HCT116 (cell line): Measurements from ENCODE around the gene GABARAP. TPM values are rescaled to one million over a fixed set of nuclear protein-coding genes. Genes with fewer than 3 reads are reported as not detected.

Experiments
- ATAC-seq: fragments of 200-7000 bp; cut with Tn5 transposase; 2 replicates; pipeline ENCODE4 v1.9.1; 2020; ENCODE audit warnings: mild to moderate bottlenecking, moderate library complexity
- BruUV-seq: library from RNA; stranded (reverse); fragments of 400-500 nt; replicated peaks from 2 replicates; lab custom pipeline; 2021; lab: Mats Ljungman, UMichigan
- CTCF ChIA-PET: fragments of 300-600 bp; sonication (Branson Sonifier 250); formaldehyde crosslinking; loops from one replicate; lab custom pipeline; 2021; ENCODE audit warnings: antibody characterized with exemption; lab: Charles Lee
- POLR2A ChIA-PET: fragments of 300-600, 350-600 bp; sonication (Branson Sonifier 250); formaldehyde crosslinking; loops from one replicate; lab custom pipeline; 2021; ENCODE audit warnings: antibody characterized with exemption; lab: Charles Lee
- RAD21 ChIA-PET, 2 experiments: fragments of 300-600 bp; sonication (Branson Sonifier 250); formaldehyde crosslinking; loops; one replicate each; lab custom pipeline; 2023; ENCODE audit warnings: low total read pairs in 2 of 2; ENCODE audit not compliant: uncharacterized antibody in 2 of 2, unreplicated experiment in 2 of 2, low non-redundant PET in 1 of 2; lab: Charles Lee
- DNase-seq: peaks from one replicate; pipeline ENCODE4 v3.0.0-alpha.2; 2010; ENCODE audit warnings: low read depth, low spot score
- H2AFZ ChIP-seq: fragments of 200-600 bp; shearing (Covaris generic), sonication (generic); 2 replicates; pipeline ENCODE4 v1.6.1; 2017; ENCODE audit warnings: low read depth, mixed run types, mixed read lengths, antibody characterized with exemption, low read length; ENCODE audit not compliant: poor library complexity, severe bottlenecking
- H3K27ac ChIP-seq: 2 replicates; pipeline ENCODE4 v1.5.1; 2012; ENCODE audit warnings: low read depth, low read length
- H3K27me3 ChIP-seq: fragments of 200-600 bp; sonication (generic); 2 replicates; pipeline ENCODE4 v1.6.1; 2016; ENCODE audit warnings: mixed run types, low read length, mixed read lengths; ENCODE audit not compliant: insufficient read depth
- H3K36me3 ChIP-seq, 2 experiments: fragments of 200-500 bp in 1 of 2; fragments of 200-600 bp in 1 of 2; sonication (Bioruptor generic) in 1 of 2; sonication (generic) in 1 of 2; 2 replicates each; pipeline versions ENCODE4 v1.5.1 to v1.6.1; 2014 to 2016; ENCODE audit warnings: low read length in 2 of 2, inconsistent platforms in 1 of 2, mixed read lengths in 1 of 2, mixed run types in 1 of 2; ENCODE audit not compliant: insufficient read depth in 2 of 2, control insufficient read depth in 1 of 2
- H3K4me1 ChIP-seq, 2 experiments: fragments of 200-600 bp in 1 of 2; sonication (generic) in 1 of 2; 2 replicates each; pipeline versions ENCODE4 v1.5.1 to v1.6.1; 2012 to 2017; ENCODE audit warnings: low read length in 2 of 2, inconsistent platforms in 1 of 2, mild to moderate bottlenecking in 1 of 2, mixed read lengths in 1 of 2, mixed run types in 1 of 2, moderate library complexity in 1 of 2; ENCODE audit not compliant: insufficient read depth in 2 of 2, control insufficient read depth in 1 of 2
- H3K4me2 ChIP-seq: fragments of 200-600 bp; sonication (generic); 2 replicates; pipeline ENCODE4 v1.6.1; 2017; ENCODE audit warnings: mixed run types, low read length, mixed read lengths
- H3K4me3 ChIP-seq, 2 experiments: fragments of 200-600 bp in 1 of 2; sonication (generic) in 1 of 2; replicated peaks in 1 of 2; 2 replicates each; pipeline ENCODE4 v1.5.1; 2011 to 2016; ENCODE audit warnings: low read length in 2 of 2, control low read depth in 1 of 2, low read depth in 1 of 2, mild to moderate bottlenecking in 1 of 2, mixed read lengths in 1 of 2, mixed run types in 1 of 2
- H3K79me2 ChIP-seq: fragments of 200-600 bp; sonication (generic); 2 replicates; pipeline ENCODE4 v1.6.1; 2017; ENCODE audit warnings: mild to moderate bottlenecking, mixed run types, low read length, moderate library complexity, mixed read lengths; ENCODE audit not compliant: insufficient read depth
- H3K9ac ChIP-seq: fragments of 200-600 bp; sonication (generic); 2 replicates; pipeline ENCODE4 v1.6.1; 2016; ENCODE audit warnings: low read length, mixed read lengths
- H3K9me2 ChIP-seq: fragments of 200-600 bp; sonication (generic), shearing (Covaris generic); 2 replicates; pipeline ENCODE4 v1.6.1; 2017; ENCODE audit warnings: mixed run types, mild to moderate bottlenecking, moderate library complexity; ENCODE audit not compliant: insufficient read depth
- H3K9me3 ChIP-seq, 2 experiments: fragments of 200-500 bp in 1 of 2; fragments of 200-600 bp in 1 of 2; sonication (Bioruptor generic) in 1 of 2; sonication (generic) in 1 of 2; 2 replicates each; pipeline ENCODE4 v1.6.1; 2014 to 2017; ENCODE audit warnings: low read length in 2 of 2, mixed read lengths in 2 of 2, inconsistent platforms in 1 of 2, low read depth in 1 of 2, mild to moderate bottlenecking in 1 of 2, mixed run types in 1 of 2, moderate library complexity in 1 of 2; ENCODE audit not compliant: control insufficient read depth in 1 of 2, insufficient read depth in 1 of 2
- H4K20me1 ChIP-seq: fragments of 200-600 bp; sonication (generic), shearing (Covaris generic); 2 replicates; pipeline ENCODE4 v1.6.1; 2017; ENCODE audit warnings: mixed run types, mild to moderate bottlenecking, moderate library complexity; ENCODE audit not compliant: insufficient read depth
- RAD21 ChIP-seq: IDR thresholded peaks from 2 replicates; pipeline ENCODE4 v1.6.1; 2012; ENCODE audit warnings: low read depth, mild to moderate bottlenecking
- SRF ChIP-seq: IDR thresholded peaks from 2 replicates; pipeline ENCODE4 v1.6.1; 2012; ENCODE audit warnings: low read depth
- intact Hi-C: fragments of 100-400 bp; cut with micrococcal nuclease; formaldehyde crosslinking; loops from 2 replicates; pipeline ENCODE4 v1.10.0; 2022
- total RNA-seq: library from RNA; stranded (reverse); gene quantifications from one replicate; pipeline ENCODE4 v1.2.1, GENCODE V29; 2021; ENCODE audit not compliant: unreplicated experiment
- TF ChIP-seq, protein P1 (sequence below): IDR thresholded peaks from 2 replicates; pipeline ENCODE4 v1.6.1; 2012

The GABARAP gene
- total RNA-seq, 1 experiment from 2014 or later, result 287 TPM

DNA sequence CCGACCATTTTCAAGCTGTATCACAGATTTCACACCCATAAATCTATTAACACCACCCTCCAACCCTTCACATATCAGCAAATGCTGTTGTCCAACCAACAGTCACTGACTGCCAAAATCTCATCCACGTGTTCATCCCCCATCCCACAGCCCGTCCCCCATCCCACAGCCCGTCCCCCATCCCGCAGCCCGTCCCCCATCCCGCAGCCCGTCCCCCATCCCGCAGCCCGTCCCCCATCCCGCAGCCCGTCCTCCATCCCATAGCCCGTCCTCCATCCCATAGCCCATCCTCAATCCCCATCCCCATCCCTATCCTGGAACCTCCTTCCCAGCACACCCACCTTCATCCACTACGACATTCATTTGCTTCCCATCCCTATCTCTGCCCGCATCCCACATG, 36.7 kb downstream of the GABARAP start:
- no peak for ATAC-seq
- Histone ChIP-seq H3K4me2 (peak overlapping the region; percentile 71), H3K4me1 (peaks cover 4 to 18% of the 10 kb centered on the region in 2 experiments; a peak in 3 of 4 replicates), H4K20me1 (no peaks in the 10 kb centered on the region), H3K9me3 (no peaks in the 10 kb centered on the region), H3K27ac (no peak overlapping the region), H3K27me3 (no peaks in the 10 kb centered on the region), H3K79me2 (no peaks in the 10 kb centered on the region), H3K9ac (peak overlapping the region; percentile 34; the same call in 1 of the 2 replicates), H3K9me2 (no peaks in the 10 kb centered on the region), H3K36me3 (no peaks in the 10 kb centered on the region), H2AFZ (no peak overlapping the region), H3K4me3 (no peak overlapping the region; a peak in 1 of 4 replicates)
- no peak for DNase-seq
- CTCF ChIA-PET, result no interaction called here
- no peak for TF ChIP-seq RAD21
- POLR2A ChIA-PET, result no interaction called here
- no TSS peak for BruUV-seq
- RAD21 ChIA-PET, result no interaction called here
- intact Hi-C loops, result no loop called here

- H2AFZ ChIP-seq, result no peak overlapping the region
- ChIA-PET RAD21 (no interaction called here), POLR2A (interaction anchor here (0.7 kb wide), 1 partner anchor 1226 kb away, joined by 3 read pairs; no protein-coding TSS in a partner anchor)
- peak; percentile 43 for DNase-seq
- no peak for TF ChIP-seq SRF
- TF ChIP-seq, protein P1, sequence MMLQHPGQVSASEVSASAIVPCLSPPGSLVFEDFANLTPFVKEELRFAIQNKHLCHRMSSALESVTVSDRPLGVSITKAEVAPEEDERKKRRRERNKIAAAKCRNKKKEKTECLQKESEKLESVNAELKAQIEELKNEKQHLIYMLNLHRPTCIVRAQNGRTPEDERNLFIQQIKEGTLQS, result no peak
- TF ChIP-seq, all 23 proteins: peak for 0
- Histone ChIP-seq H3K79me2 (no peaks in the 10 kb centered on the region), H3K9me2 (no peaks in the 10 kb centered on the region), H4K20me1 (no peaks in the 10 kb centered on the region), H3K9ac (peak overlapping the region; percentile 34; the same call in 1 of the 2 replicates), H3K4me2 (peak overlapping the region; percentile 71), H3K4me3 (peak overlapping the region; percentile 33 to 44), H3K4me1 (peaks cover 8 to 25% of the 10 kb centered on the region in 2 experiments; a peak in 3 of 4 replicates), H3K27ac (peak overlapping the region; percentile 5; the same call in 1 of the 2 replicates), H3K27me3 (no peaks in the 10 kb centered on the region), H3K9me3 (no peaks in the 10 kb centered on the region), H3K36me3 (no peaks in the 10 kb centered on the region)
- CTCF ChIA-PET, result no interaction called here
- no TSS peak for BruUV-seq
- ATAC-seq, result peak; percentile 92
- intact Hi-C loops, result no loop called here
Measured at GRCh38 chr17:7204828-7205461, 37.3 kb downstream of the GABARAP start.
